ENCODE results near the gene ZNF558. TPM values are rescaled to one million over a fixed set of nuclear protein-coding genes. Genes with fewer than 3 reads are reported as not detected.

The ZNF558 gene
- total and polyA plus RNA-seq, 2 of the 8 experiments (the other 6 are each of a cell fraction or from before 2014, with no cell fraction given), result 4.3 to 14.3 TPM

GRCh38 chr19:8826371-8826770 is 5.7 kb downstream of the ZNF558 start:
- Histone ChIP-seq H3K27ac (ENCODE audit: low read depth, low read length) (no peak overlapping the region), H3K79me1 (ENCODE audit: low read depth, low read length) (no peaks in the 10 kb centered on the region), H2BK120ac (replicated peaks; ENCODE audit: low read depth, low read length) (no peak overlapping the region), H3K23ac (ENCODE audit: insufficient read length) (no peak overlapping the region), H2AFZ (ENCODE audit: low read length) (no peak overlapping the region), H3K36me3 (ENCODE audit: control insufficient read depth in 2 of 4, insufficient read depth in 4 of 4, low read length in 3 of 4) (peaks cover 2 to 48% (median 19%) of the 10 kb centered on the region in 4 experiments; a peak in 6 of 8 replicates), H3K9me3 (ENCODE audit: insufficient read depth in 2 of 2, low read depth in 1 of 2, low read length in 1 of 2) (peaks cover 5 to 28% of the 10 kb centered on the region in 2 experiments; a peak in 1 of 4 replicates), H2AK5ac (ENCODE audit: low read depth, low read length) (no peak overlapping the region), H2BK12ac (ENCODE audit: low read depth, low read length) (no peak overlapping the region), H2BK20ac (ENCODE audit: low read length) (no peak overlapping the region), H4K8ac (ENCODE audit: extremely low read depth, insufficient read depth, low read length) (no peak overlapping the region), H3K4ac (replicated peaks; ENCODE audit: insufficient read length, low read depth, low read length) (no peak overlapping the region), H2BK5ac (ENCODE audit: low read depth, low read length) (no peak overlapping the region), H3K23me2 (ENCODE audit: low read depth, low read length) (no peaks in the 10 kb centered on the region), H4K20me1 (replicated peaks in 1 of 2; ENCODE audit: control insufficient read depth in 1 of 2, insufficient read depth in 2 of 2, low read length in 2 of 2) (no peaks in the 10 kb centered on the region), H3K56ac (replicated peaks; ENCODE audit: insufficient read length, low read depth, low read length) (no peak overlapping the region), H2BK15ac (ENCODE audit: low read length) (no peak overlapping the region), H3K4me1 (replicated peaks in 1 of 4; ENCODE audit: control insufficient read depth in 3 of 4, insufficient read depth in 4 of 4, low read length in 3 of 4) (no peaks in the 10 kb centered on the region), H3K27me3 (replicated peaks in 1 of 4; ENCODE audit: control insufficient read depth in 3 of 4, extremely low read depth in 1 of 4, insufficient read depth in 3 of 4, low read length in 3 of 4) (no peaks in the 10 kb centered on the region), H4K91ac (replicated peaks; ENCODE audit: insufficient read length, low read length) (no peak overlapping the region), H4K5ac (ENCODE audit: insufficient read length, low read depth, low read length) (no peak overlapping the region), H3K4me2 (ENCODE audit: insufficient read depth in 1 of 2, low read depth in 2 of 2, low read length in 2 of 2) (no peak overlapping the region), H3K79me2 (ENCODE audit: control insufficient read depth in 1 of 2, insufficient read depth in 2 of 2, low read length in 2 of 2) (no peaks in the 10 kb centered on the region), H3K18ac (ENCODE audit: extremely low read depth, low read length) (no peak overlapping the region), H3K14ac (ENCODE audit: insufficient read length) (no peak overlapping the region), H3K4me3 (ENCODE audit: extremely low read depth in 1 of 4, insufficient read depth in 2 of 4, low read depth in 3 of 4, low read length in 4 of 4) (no peak overlapping the region), H3K9ac (replicated peaks in 1 of 4; ENCODE audit: extremely low read depth in 1 of 4, low read depth in 3 of 4, low read length in 3 of 4) (no peak overlapping the region)
- no peak for FAIRE-seq
- TF ChIP-seq CTCF (IDR thresholded peaks at IDR 0.05; ENCODE audit: control extremely low read depth in 1 of 3, insufficient read depth in 1 of 3, low read depth in 1 of 3, low read length in 3 of 3) (peak in 1 of 3 experiments; percentile 3; a peak in 1 of 4 replicates), RAD21 (IDR thresholded peaks at IDR 0.05 in 1 of 2, conservative IDR thresholded peaks at IDR 0.05 in 1 of 2; ENCODE audit: low read depth in 2 of 2, low read length in 2 of 2) (peak in 1 of 2 experiments; percentile 13; a peak in 1 of 4 replicates), RXRA (IDR thresholded peaks at IDR 0.05; ENCODE audit: insufficient read depth, low read depth, low read length) (no peak)
- 92% methylated on average over 5 of the region's 5 CpGs; no CpG with 5 or more reads in 1 of the 2 experiments for WGBS, 2 experiments (ENCODE audit: extremely low coverage in 1 of 2, insufficient coverage in 1 of 2, insufficient read length in 1 of 2, insufficient replicate concordance in 2 of 2, low coverage in 1 of 2, low lambda C conversion rate in 2 of 2, missing lambda C conversion rate in 1 of 2)
- no peak for DNase-seq (ENCODE audit: low read depth in 1 of 2, low spot score in 2 of 2)
- ChIA-PET POLR2A (ENCODE audit: partially characterized antibody) (no interaction called here), CTCF (ENCODE audit: partially characterized antibody) (no interaction called here)
